Stimulated activated CD4-positive, alpha-beta T cell treated with anti-CD3 and anti-CD28 coated beads, Interleukin-15, amount 100 ng/mL, for 1 hour (primary cell): Measurements from ENCODE around the gene GPA33.
A peak's percentile ranks its signal among the peaks of the same experiment; 100 is the strongest.

Experiments used
- DNase-seq, 2 donors: peaks; one replicate each; pipeline ENCODE4 v3.0.0-alpha.2; 2020; ENCODE audit warnings: low read depth in 1 of 2, low spot score in 1 of 2

Gene GPA33

GRCh38 chr1:167088746-167089417, 1.3 kb downstream of the GPA33 start:
- DNase-seq, result no peak

- no peak for DNase-seq
Measured at GRCh38 chr1:167086768-167087167, 3.4 kb downstream of the GPA33 start.

- DNase-seq, result no peak
Measured at GRCh38 chr1:167086033-167086432, 4.1 kb downstream of the GPA33 start.

GRCh38 chr1:167084757-167085156, 5.4 kb downstream of the GPA33 start:
- DNase-seq, result no peak

GRCh38 chr1:167083871-167084270, 6.3 kb downstream of the GPA33 start:
- no peak for DNase-seq

GRCh38 chr1:167083066-167083665, 7.0 kb downstream of the GPA33 start:
- DNase-seq, result no peak

- DNase-seq, result no peak
Measured at GRCh38 chr1:167082511-167083027, 7.6 kb downstream of the GPA33 start.

GRCh38 chr1:167081594-167082156, 8.5 kb downstream of the GPA33 start:
- DNase-seq, result no peak

GRCh38 chr1:167077868-167078210, 12.3 kb downstream of the GPA33 start:
- DNase-seq, result no peak

GRCh38 chr1:167077128-167077867, 12.9 kb downstream of the GPA33 start:
- DNase-seq, result no peak

- DNase-seq, result no peak
Measured at GRCh38 chr1:167076136-167076710, 14.0 kb downstream of the GPA33 start.

- DNase-seq, result no peak
Measured at GRCh38 chr1:167071286-167071685, 18.9 kb downstream of the GPA33 start.

- DNase-seq, result no peak
Measured at GRCh38 chr1:167068761-167069160, 21.4 kb downstream of the GPA33 start.

- DNase-seq, result no peak
Measured at GRCh38 chr1:167067904-167068303, 22.3 kb downstream of the GPA33 start.

GRCh38 chr1:167066333-167067122, 23.6 kb downstream of the GPA33 start:
- DNase-seq, result peak; percentile 63 to 75

GRCh38 chr1:167065471-167065870, 24.7 kb downstream of the GPA33 start:
- DNase-seq, result no peak

- no peak for DNase-seq
Measured at GRCh38 chr1:167064621-167065020, 25.6 kb downstream of the GPA33 start.

GRCh38 chr1:167061073-167061464, 29.1 kb downstream of the GPA33 start:
- no peak for DNase-seq

GRCh38 chr1:167060141-167061072, 29.8 kb downstream of the GPA33 start:
- no peak for DNase-seq

GRCh38 chr1:167059809-167060107, 30.4 kb downstream of the GPA33 start:
- DNase-seq, result no peak
